Measurements from ENCODE around the gene P2RY13. TPM values are rescaled to one million over a fixed set of nuclear protein-coding genes. Genes with fewer than 3 reads are reported as not detected.

The P2RY13 gene
- total RNA-seq, 1 experiment from 2014 or later, result not detected

GRCh38 chr3:151371526-151371925 lies 42.2 kb upstream of the P2RY13 start:
- Histone ChIP-seq H4K91ac (ENCODE audit: insufficient read length, low read depth, low read length) (no peak overlapping the region), H2BK15ac (ENCODE audit: low read depth, low read length) (no peak overlapping the region), H4K20me1 (ENCODE audit: control insufficient read depth, insufficient read depth, insufficient read length) (no peaks in the 10 kb centered on the region), H2BK12ac (ENCODE audit: insufficient read length, low read depth, low read length) (no peak overlapping the region), H3K23me2 (ENCODE audit: insufficient read length, low read depth, low read length, poor library complexity, severe bottlenecking) (no peaks in the 10 kb centered on the region), H4K5ac (ENCODE audit: insufficient read length, low read depth, low read length) (no peak overlapping the region), H3K4me2 (ENCODE audit: insufficient read depth, insufficient read length, low read length) (no peak overlapping the region), H3K23ac (ENCODE audit: insufficient read length, low read depth, low read length) (no peak overlapping the region), H3K27ac (ENCODE audit: insufficient read length, low read depth, low read length) (no peak overlapping the region), H3K27me3 (ENCODE audit: insufficient read depth, low read length) (no peaks in the 10 kb centered on the region), H2AFZ (ENCODE audit: low read length) (no peak overlapping the region), H2BK5ac (ENCODE audit: insufficient read length, low read length) (no peak overlapping the region), H3K79me2 (ENCODE audit: insufficient read depth, low read length) (no peaks in the 10 kb centered on the region), H4K8ac (replicated peaks; ENCODE audit: insufficient read length, low read depth, low read length) (no peak overlapping the region), H3T11ph (ENCODE audit: low read length) (no peak overlapping the region), H2BK20ac (ENCODE audit: low read depth, low read length, poor library complexity, severe bottlenecking) (no peak overlapping the region), H2AK5ac (ENCODE audit: insufficient read length, low read length) (no peak overlapping the region), H3K9me3 (ENCODE audit: control insufficient read depth, low read depth, low read length) (no peaks in the 10 kb centered on the region), H3K18ac (ENCODE audit: insufficient read length, low read depth, low read length) (no peak overlapping the region), H3K56ac (ENCODE audit: insufficient read length, low read depth, low read length) (no peak overlapping the region), H3K4ac (ENCODE audit: low read depth, low read length) (no peak overlapping the region), H3K79me1 (ENCODE audit: insufficient read depth, low read depth, low read length, poor library complexity, severe bottlenecking) (no peaks in the 10 kb centered on the region), H3K14ac (ENCODE audit: insufficient read depth, low read length) (no peak overlapping the region), H3K4me1 (ENCODE audit: insufficient read depth, low read length) (no peaks in the 10 kb centered on the region), H3K9ac (ENCODE audit: extremely low read depth, insufficient read length, low read length) (no peak overlapping the region), H2BK120ac (ENCODE audit: low read depth, low read length, poor library complexity, severe bottlenecking) (no peak overlapping the region)
- no peak overlapping the region for H3K27ac Mint-ChIP-seq
- no peaks in the 10 kb centered on the region for H3K9me3 Mint-ChIP-seq
- no peak overlapping the region for H3K4me3 Mint-ChIP-seq
- no peaks in the 10 kb centered on the region for H3K27me3 Mint-ChIP-seq (ENCODE audit: low read depth)
- no peaks in the 10 kb centered on the region; a peak in 1 of 7 replicates for H3K36me3 Mint-ChIP-seq (ENCODE audit: insufficient read depth in 1 of 3, low read depth in 3 of 3)
- DNase-seq, result no peak
- peaks cover 2 to 8% of the 10 kb centered on the region in 2 experiments; a peak in 3 of 4 replicates for H3K4me1 Mint-ChIP-seq
- TF ChIP-seq, protein P1, sequence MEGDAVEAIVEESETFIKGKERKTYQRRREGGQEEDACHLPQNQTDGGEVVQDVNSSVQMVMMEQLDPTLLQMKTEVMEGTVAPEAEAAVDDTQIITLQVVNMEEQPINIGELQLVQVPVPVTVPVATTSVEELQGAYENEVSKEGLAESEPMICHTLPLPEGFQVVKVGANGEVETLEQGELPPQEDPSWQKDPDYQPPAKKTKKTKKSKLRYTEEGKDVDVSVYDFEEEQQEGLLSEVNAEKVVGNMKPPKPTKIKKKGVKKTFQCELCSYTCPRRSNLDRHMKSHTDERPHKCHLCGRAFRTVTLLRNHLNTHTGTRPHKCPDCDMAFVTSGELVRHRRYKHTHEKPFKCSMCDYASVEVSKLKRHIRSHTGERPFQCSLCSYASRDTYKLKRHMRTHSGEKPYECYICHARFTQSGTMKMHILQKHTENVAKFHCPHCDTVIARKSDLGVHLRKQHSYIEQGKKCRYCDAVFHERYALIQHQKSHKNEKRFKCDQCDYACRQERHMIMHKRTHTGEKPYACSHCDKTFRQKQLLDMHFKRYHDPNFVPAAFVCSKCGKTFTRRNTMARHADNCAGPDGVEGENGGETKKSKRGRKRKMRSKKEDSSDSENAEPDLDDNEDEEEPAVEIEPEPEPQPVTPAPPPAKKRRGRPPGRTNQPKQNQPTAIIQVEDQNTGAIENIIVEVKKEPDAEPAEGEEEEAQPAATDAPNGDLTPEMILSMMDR (conservative IDR thresholded peaks at IDR 0.05), result no peak
